Umbilical cord (tissue), 2 donors: ENCODE measurements around the gene SFMBT2. TPM values are rescaled to one million over a fixed set of nuclear protein-coding genes. Genes with fewer than 3 reads are reported as not detected.
"Not testable (repeated sequence)": the region's sequence is repeated elsewhere in the genome, so short reads cannot be mapped to it uniquely, and the experiment has no call there.

Experiments used
- DNase-seq: peaks from one replicate; pipeline ENCODE4 v3.0.0-alpha.2; 2015; ENCODE audit warnings: low spot score
- total RNA-seq: library from RNA; depleted of rRNA; stranded (reverse); fragments of >200 nt; gene quantifications from one replicate; pipeline ENCODE4 v1.2.3, GENCODE V29; 2014; ENCODE audit warnings: low replicate concordance; ENCODE audit not compliant: insufficient read depth

The SFMBT2 gene
- total RNA-seq, 1 donor from 2014 or later: 11.6 TPM

- not testable (repeated sequence) for DNase-seq
Observed at GRCh38 chr10:7299601-7300325, 111.1 kb downstream of the SFMBT2 start.

GRCh38 chr10:7298495-7298894, 112.3 kb downstream of the SFMBT2 start:
- no peak for DNase-seq

GRCh38 chr10:7297094-7297493, 113.7 kb downstream of the SFMBT2 start:
- DNase-seq: no peak

- DNase-seq: no peak
Observed at GRCh38 chr10:7296648-7297047, 114.2 kb downstream of the SFMBT2 start.

GRCh38 chr10:7296076-7296475, 114.8 kb downstream of the SFMBT2 start:
- DNase-seq: no peak

- DNase-seq: no peak
Observed at GRCh38 chr10:7293378-7293920, 117.4 kb downstream of the SFMBT2 start.

- DNase-seq: no peak
Observed at GRCh38 chr10:7291487-7292270, 119.2 kb downstream of the SFMBT2 start.

- DNase-seq: no peak
Observed at GRCh38 chr10:7288060-7288690, 122.7 kb downstream of the SFMBT2 start.

- no peak for DNase-seq
Observed at GRCh38 chr10:7287377-7287776, 123.5 kb downstream of the SFMBT2 start.

- no peak for DNase-seq
Observed at GRCh38 chr10:7285522-7286322, 125.1 kb downstream of the SFMBT2 start.

- no peak for DNase-seq
Observed at GRCh38 chr10:7283246-7283645, 127.6 kb downstream of the SFMBT2 start.

- no peak for DNase-seq
Observed at GRCh38 chr10:7282457-7282856, 128.4 kb downstream of the SFMBT2 start.

GRCh38 chr10:7281429-7281828, 129.4 kb downstream of the SFMBT2 start:
- DNase-seq: no peak

- DNase-seq: no peak
Observed at GRCh38 chr10:7279303-7279702, 131.5 kb downstream of the SFMBT2 start.

GRCh38 chr10:7277867-7278266, 133.0 kb downstream of the SFMBT2 start:
- no peak for DNase-seq

GRCh38 chr10:7277432-7277831, 133.4 kb downstream of the SFMBT2 start:
- DNase-seq: no peak

- no peak for DNase-seq
Observed at GRCh38 chr10:7275761-7276440, 134.9 kb downstream of the SFMBT2 start.

- no peak for DNase-seq
Observed at GRCh38 chr10:7274293-7274692, 136.5 kb downstream of the SFMBT2 start.

- DNase-seq: no peak
Observed at GRCh38 chr10:7272008-7272407, 138.8 kb downstream of the SFMBT2 start.

GRCh38 chr10:7269988-7270387, 140.8 kb downstream of the SFMBT2 start:
- DNase-seq: no peak

- DNase-seq: no peak
Observed at GRCh38 chr10:7267142-7267541, 143.7 kb downstream of the SFMBT2 start.
